ENCODE data around the gene EVI5L.
"Not testable (repeated sequence)": the region's sequence is repeated elsewhere in the genome, so short reads cannot be mapped to it uniquely, and the experiment has no call there.

EVI5L gene

DNA sequence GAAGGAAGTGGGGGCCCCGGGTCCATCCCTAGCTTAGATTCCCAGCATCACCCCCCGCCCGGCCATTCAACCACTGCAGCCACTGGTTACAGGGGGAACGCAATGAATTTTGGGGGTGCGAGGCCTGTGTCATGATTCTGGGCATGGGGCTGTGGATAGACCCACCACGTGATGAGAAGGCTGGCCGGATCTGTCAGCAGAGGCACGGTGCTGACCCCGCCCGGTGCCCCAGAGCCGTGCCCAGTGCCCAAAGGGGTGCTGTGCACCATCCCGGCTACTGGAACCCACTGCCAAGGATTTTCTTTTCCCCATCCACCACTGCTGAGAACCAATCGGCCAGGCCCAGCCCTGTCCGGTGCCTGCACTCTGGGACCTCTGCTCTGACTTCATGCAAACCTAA, 39.6 kb upstream of the EVI5L start (continued):
- TF ChIP-seq, protein P1, sequence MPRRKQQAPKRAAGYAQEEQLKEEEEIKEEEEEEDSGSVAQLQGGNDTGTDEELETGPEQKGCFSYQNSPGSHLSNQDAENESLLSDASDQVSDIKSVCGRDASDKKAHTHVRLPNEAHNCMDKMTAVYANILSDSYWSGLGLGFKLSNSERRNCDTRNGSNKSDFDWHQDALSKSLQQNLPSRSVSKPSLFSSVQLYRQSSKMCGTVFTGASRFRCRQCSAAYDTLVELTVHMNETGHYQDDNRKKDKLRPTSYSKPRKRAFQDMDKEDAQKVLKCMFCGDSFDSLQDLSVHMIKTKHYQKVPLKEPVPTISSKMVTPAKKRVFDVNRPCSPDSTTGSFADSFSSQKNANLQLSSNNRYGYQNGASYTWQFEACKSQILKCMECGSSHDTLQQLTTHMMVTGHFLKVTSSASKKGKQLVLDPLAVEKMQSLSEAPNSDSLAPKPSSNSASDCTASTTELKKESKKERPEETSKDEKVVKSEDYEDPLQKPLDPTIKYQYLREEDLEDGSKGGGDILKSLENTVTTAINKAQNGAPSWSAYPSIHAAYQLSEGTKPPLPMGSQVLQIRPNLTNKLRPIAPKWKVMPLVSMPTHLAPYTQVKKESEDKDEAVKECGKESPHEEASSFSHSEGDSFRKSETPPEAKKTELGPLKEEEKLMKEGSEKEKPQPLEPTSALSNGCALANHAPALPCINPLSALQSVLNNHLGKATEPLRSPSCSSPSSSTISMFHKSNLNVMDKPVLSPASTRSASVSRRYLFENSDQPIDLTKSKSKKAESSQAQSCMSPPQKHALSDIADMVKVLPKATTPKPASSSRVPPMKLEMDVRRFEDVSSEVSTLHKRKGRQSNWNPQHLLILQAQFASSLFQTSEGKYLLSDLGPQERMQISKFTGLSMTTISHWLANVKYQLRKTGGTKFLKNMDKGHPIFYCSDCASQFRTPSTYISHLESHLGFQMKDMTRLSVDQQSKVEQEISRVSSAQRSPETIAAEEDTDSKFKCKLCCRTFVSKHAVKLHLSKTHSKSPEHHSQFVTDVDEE (CRISPR knock-in tag; IDR thresholded peaks at IDR 0.05), result no peak
- TF ChIP-seq ZNF70 (CRISPR knock-in tag; IDR thresholded peaks at IDR 0.05) (no peak), CSDC2 (CRISPR knock-in tag; IDR thresholded peaks at IDR 0.05) (no peak), GLIS3 (CRISPR knock-in tag; IDR thresholded peaks at IDR 0.05) (no peak)
- TF ChIP-seq, protein P2, sequence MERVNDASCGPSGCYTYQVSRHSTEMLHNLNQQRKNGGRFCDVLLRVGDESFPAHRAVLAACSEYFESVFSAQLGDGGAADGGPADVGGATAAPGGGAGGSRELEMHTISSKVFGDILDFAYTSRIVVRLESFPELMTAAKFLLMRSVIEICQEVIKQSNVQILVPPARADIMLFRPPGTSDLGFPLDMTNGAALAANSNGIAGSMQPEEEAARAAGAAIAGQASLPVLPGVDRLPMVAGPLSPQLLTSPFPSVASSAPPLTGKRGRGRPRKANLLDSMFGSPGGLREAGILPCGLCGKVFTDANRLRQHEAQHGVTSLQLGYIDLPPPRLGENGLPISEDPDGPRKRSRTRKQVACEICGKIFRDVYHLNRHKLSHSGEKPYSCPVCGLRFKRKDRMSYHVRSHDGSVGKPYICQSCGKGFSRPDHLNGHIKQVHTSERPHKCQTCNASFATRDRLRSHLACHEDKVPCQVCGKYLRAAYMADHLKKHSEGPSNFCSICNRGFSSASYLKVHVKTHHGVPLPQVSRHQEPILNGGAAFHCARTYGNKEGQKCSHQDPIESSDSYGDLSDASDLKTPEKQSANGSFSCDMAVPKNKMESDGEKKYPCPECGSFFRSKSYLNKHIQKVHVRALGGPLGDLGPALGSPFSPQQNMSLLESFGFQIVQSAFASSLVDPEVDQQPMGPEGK (CRISPR knock-in tag; IDR thresholded peaks at IDR 0.05; ENCODE audit: borderline replicate concordance), result no peak

DNA sequence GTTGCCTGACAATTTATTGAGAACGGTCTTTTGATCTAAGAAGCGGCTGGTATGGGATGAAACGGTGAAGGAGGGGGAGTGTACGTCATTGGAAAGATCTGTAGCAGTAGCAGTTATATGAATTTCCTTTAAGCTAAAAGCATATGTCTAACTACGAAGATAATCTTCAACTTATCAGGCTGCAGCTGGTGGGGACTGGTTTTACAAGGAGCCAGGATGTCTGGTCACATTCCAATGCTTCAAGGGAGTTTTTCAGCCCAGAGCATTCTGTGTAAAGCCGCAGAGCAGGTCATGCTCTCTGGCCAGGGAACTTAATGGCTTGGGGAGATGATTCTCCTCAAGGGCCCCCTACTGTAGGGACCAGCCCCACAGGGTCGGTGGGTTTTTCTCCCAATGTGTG, 37.7 kb upstream of the EVI5L start:
- TF ChIP-seq ARNTL (CRISPR knock-in tag; IDR thresholded peaks at IDR 0.05; ENCODE audit: borderline replicate concordance, low read depth), result no peak
- TF ChIP-seq TCF4 (CRISPR knock-in tag; IDR thresholded peaks at IDR 0.05; ENCODE audit: borderline replicate concordance), result no peak
- no peak for TF ChIP-seq BACH2 (CRISPR knock-in tag; IDR thresholded peaks at IDR 0.05; ENCODE audit: borderline replicate concordance)
- TF ChIP-seq, protein P1 (CRISPR knock-in tag; IDR thresholded peaks at IDR 0.05), result no peak
- no peak for ATAC-seq

DNA sequence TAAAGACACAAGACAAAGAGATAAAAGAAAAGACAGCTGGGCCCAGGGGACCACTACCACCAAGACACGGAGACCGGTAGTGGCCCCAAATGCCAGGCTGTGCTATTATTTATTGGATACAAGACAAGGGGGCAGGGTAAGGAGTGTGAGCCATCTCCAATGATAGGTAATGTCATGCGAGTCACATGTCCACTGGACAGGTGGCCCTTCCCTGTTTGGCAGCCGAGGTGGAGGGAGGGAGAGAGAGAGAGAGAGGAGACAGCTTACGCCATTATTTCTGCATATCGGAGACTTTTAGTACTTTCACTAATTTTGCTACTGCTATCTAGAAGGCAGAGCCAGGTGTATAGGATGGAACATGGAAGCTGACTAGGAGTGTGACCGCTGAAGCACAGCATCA, 37.3 kb upstream of the EVI5L start:
- ATAC-seq, result not testable (repeated sequence)

DNA sequence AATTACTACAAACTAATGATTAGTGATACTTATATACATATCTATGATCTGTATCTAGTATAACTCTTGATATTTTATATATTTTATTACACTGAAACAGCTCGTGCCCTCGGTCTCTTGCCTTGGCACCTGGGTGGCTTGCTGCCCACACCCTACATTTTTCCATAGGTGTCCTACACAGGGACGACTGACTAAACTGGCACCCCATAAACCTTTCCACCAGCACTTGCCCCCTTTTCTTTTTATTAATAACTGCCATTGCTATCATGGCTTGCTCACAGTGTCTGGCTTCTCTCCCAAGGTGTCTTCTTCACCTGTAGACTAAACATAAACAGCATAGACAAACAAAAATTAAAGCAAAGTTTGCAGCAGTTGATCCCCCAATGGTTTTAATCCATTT, 36.5 kb upstream of the EVI5L start:
- ATAC-seq, result no peak
- TF ChIP-seq CREB5 (CRISPR knock-in tag; IDR thresholded peaks at IDR 0.05; ENCODE audit: low read depth) (no peak), ZNF565 (CRISPR knock-in tag; conservative IDR thresholded peaks at IDR 0.05; ENCODE audit: low read depth) (no peak), ZC3H10 (CRISPR knock-in tag; IDR thresholded peaks at IDR 0.05) (no peak), BACH2 (CRISPR knock-in tag; IDR thresholded peaks at IDR 0.05; ENCODE audit: borderline replicate concordance) (no peak), ZFP30 (CRISPR knock-in tag; IDR thresholded peaks at IDR 0.05) (no peak), TCF4 (CRISPR knock-in tag; IDR thresholded peaks at IDR 0.05; ENCODE audit: borderline replicate concordance) (no peak), RARB (CRISPR knock-in tag; IDR thresholded peaks at IDR 0.05) (no peak), GLIS3 (CRISPR knock-in tag; IDR thresholded peaks at IDR 0.05) (no peak), PPARA (CRISPR knock-in tag; IDR thresholded peaks at IDR 0.05; ENCODE audit: borderline replicate concordance) (no peak), OSR1 (CRISPR knock-in tag; IDR thresholded peaks at IDR 0.05) (no peak), ZNF70 (CRISPR knock-in tag; IDR thresholded peaks at IDR 0.05) (no peak), ZFP3 (CRISPR knock-in tag; IDR thresholded peaks at IDR 0.05) (no peak)
- TF ChIP-seq, protein P1 (CRISPR knock-in tag; IDR thresholded peaks at IDR 0.05), result no peak
